Gastrocnemius medialis (tissue), 4 donors: ENCODE results near the gene TLCD4.
"Not testable (repeated sequence)": the region's sequence is repeated elsewhere in the genome, so short reads cannot be mapped to it uniquely, and the experiment has no call there.

ENCODE experiments used
- CTCF ChIP-seq, 5 experiments: fragments of 450-650 bp in 3 of 5; fragments of 200-600 bp in 2 of 5; sonication (generic) in 2 of 5; IDR thresholded peaks in 4 of 5; conservative IDR thresholded peaks in 1 of 5; 1 replicate in 4 of 5; 2 replicates in 1 of 5; pipeline ENCODE4 v1.5.1; 2016 to 2019; ENCODE audit warnings: antibody characterized with exemption in 5 of 5, mild to moderate bottlenecking in 3 of 5, moderate library complexity in 3 of 5
- POLR2A ChIP-seq, 2 donors: fragments of 450-650 bp; IDR thresholded peaks; one replicate each; pipeline ENCODE4 v1.6.1; 2017; ENCODE audit warnings: antibody characterized with exemption in 2 of 2, mild to moderate bottlenecking in 2 of 2, moderate library complexity in 2 of 2

GRCh38 chr1:95165569-95165968, 48.4 kb downstream of the TLCD4 start:
- TF ChIP-seq POLR2A (IDR thresholded peaks at IDR 0.05); CTCF (IDR thresholded peaks at IDR 0.05 in 4 of 5, conservative IDR thresholded peaks at IDR 0.05 in 1 of 5): not testable (repeated sequence)
